ENCODE results near the gene SPAG16. TPM values are rescaled to one million over a fixed set of nuclear protein-coding genes. Genes with fewer than 3 reads are reported as not detected.

The SPAG16 gene
- total RNA-seq, 1 donor from 2014 or later: 7.6 TPM

GRCh38 chr2:213455316-213456008 is 171.2 kb downstream of the SPAG16 start:
- intact Hi-C loops (cut with DNase I): no loop called here
- TF ChIP-seq CTCF (IDR thresholded peaks at IDR 0.05): no peak
- H3K4me3 ChIP-seq: no peak overlapping the region
- H3K36me3 ChIP-seq: no peaks in the 10 kb centered on the region
- H3K4me1 ChIP-seq: no peaks in the 10 kb centered on the region
- H3K9me3 ChIP-seq: no peaks in the 10 kb centered on the region
- DNase-seq (ENCODE audit: low spot score in 2 of 2): no peak
- H3K27ac ChIP-seq: no peak overlapping the region
- no peaks in the 10 kb centered on the region for H3K27me3 ChIP-seq

GRCh38 chr2:213475433-213475832 is 191.2 kb downstream of the SPAG16 start:
- Histone ChIP-seq H3K36me3 (no peaks in the 10 kb centered on the region), H3K4me1 (no peaks in the 10 kb centered on the region), H3K27ac (no peak overlapping the region), H3K27me3 (no peaks in the 10 kb centered on the region), H3K4me3 (no peak overlapping the region), H3K9me3 (peaks cover 0 to 13% of the 10 kb centered on the region in 2 donors)
- no peak for DNase-seq (ENCODE audit: low spot score in 2 of 2)
- intact Hi-C loops (cut with DNase I): no loop called here
- TF ChIP-seq CTCF (IDR thresholded peaks at IDR 0.05): no peak

GRCh38 chr2:213476641-213477040 is 192.4 kb downstream of the SPAG16 start:
- H3K27ac ChIP-seq: no peak overlapping the region
- intact Hi-C loops (cut with DNase I): no loop called here
- H3K27me3 ChIP-seq: no peaks in the 10 kb centered on the region
- no peak for TF ChIP-seq CTCF (IDR thresholded peaks at IDR 0.05)
- H3K9me3 ChIP-seq: peaks cover 0 to 13% of the 10 kb centered on the region in 2 donors
- no peak for DNase-seq (ENCODE audit: low spot score in 2 of 2)
- no peaks in the 10 kb centered on the region for H3K36me3 ChIP-seq
- no peak overlapping the region for H3K4me3 ChIP-seq
- H3K4me1 ChIP-seq: no peaks in the 10 kb centered on the region

GRCh38 chr2:213490087-213490486 is 205.8 kb downstream of the SPAG16 start:
- intact Hi-C loops (cut with DNase I): no loop called here
- Histone ChIP-seq H3K9me3 (no peaks in the 10 kb centered on the region), H3K27ac (no peak overlapping the region), H3K4me3 (no peak overlapping the region), H3K36me3 (no peaks in the 10 kb centered on the region), H3K27me3 (no peaks in the 10 kb centered on the region), H3K4me1 (no peaks in the 10 kb centered on the region)
- DNase-seq (ENCODE audit: low spot score in 2 of 2): no peak
- TF ChIP-seq CTCF (IDR thresholded peaks at IDR 0.05): peak in 1 of 3 experiments; percentile 18

GRCh38 chr2:213491376-213491775 is 207.1 kb downstream of the SPAG16 start:
- H3K4me3 ChIP-seq: no peak overlapping the region
- H3K36me3 ChIP-seq: no peaks in the 10 kb centered on the region
- H3K4me1 ChIP-seq: no peaks in the 10 kb centered on the region
- H3K27me3 ChIP-seq: no peaks in the 10 kb centered on the region
- no peak for DNase-seq (ENCODE audit: low spot score in 2 of 2)
- no peak overlapping the region for H3K27ac ChIP-seq
- H3K9me3 ChIP-seq: no peaks in the 10 kb centered on the region
- no peak for TF ChIP-seq CTCF (IDR thresholded peaks at IDR 0.05)
- intact Hi-C loops (cut with DNase I): no loop called here

- no peak for TF ChIP-seq CTCF (IDR thresholded peaks at IDR 0.05)
- H3K9me3 ChIP-seq: no peaks in the 10 kb centered on the region
- H3K27ac ChIP-seq: no peak overlapping the region
- no peak overlapping the region for H3K4me3 ChIP-seq
- H3K4me1 ChIP-seq: no peaks in the 10 kb centered on the region
- intact Hi-C loops (cut with DNase I): no loop called here
- no peaks in the 10 kb centered on the region for H3K36me3 ChIP-seq
- no peaks in the 10 kb centered on the region for H3K27me3 ChIP-seq
- DNase-seq (ENCODE audit: low spot score in 2 of 2): no peak
Observed at GRCh38 chr2:213496226-213496625, 212.0 kb downstream of the SPAG16 start.
